Neuron (in vitro differentiated cells): Measurements from ENCODE around the gene LMOD1.
"Not testable (repeated sequence)": the region's sequence is repeated elsewhere in the genome, so short reads cannot be mapped to it uniquely, and the experiment has no call there.

ENCODE experiments used
- H2AFZ ChIP-seq: one replicate; pipeline ENCODE4 v1.6.1; 2013; ENCODE audit warnings: low read depth, mild to moderate bottlenecking, inconsistent platforms, low read length, moderate library complexity
- H3K27me3 ChIP-seq: one replicate; pipeline ENCODE4 v1.6.1; 2013; ENCODE audit warnings: low read length; ENCODE audit not compliant: insufficient read depth
- H3K36me3 ChIP-seq: one replicate; pipeline ENCODE4 v1.6.1; 2013; ENCODE audit warnings: low read length; ENCODE audit not compliant: insufficient read depth
- H3K4me1 ChIP-seq: one replicate; pipeline ENCODE4 v1.6.1; 2013; ENCODE audit warnings: low read length; ENCODE audit not compliant: insufficient read depth
- H3K4me3 ChIP-seq: 2 replicates; pipeline ENCODE4 v1.5.1; 2013; ENCODE audit warnings: mild to moderate bottlenecking, low read length, moderate library complexity
- H3K9me3 ChIP-seq: one replicate; pipeline ENCODE4 v1.6.1; 2013; ENCODE audit warnings: low read length

Gene LMOD1

GRCh38 chr1:201941420-201942128 is 4.8 kb downstream of the LMOD1 start:
- no peaks in the 10 kb centered on the region for H3K36me3 ChIP-seq
- H2AFZ ChIP-seq: peak overlapping the region; percentile 36
- H3K4me1 ChIP-seq: peaks cover 17% of the 10 kb centered on the region
- peaks cover 27% of the 10 kb centered on the region for H3K27me3 ChIP-seq
- H3K4me3 ChIP-seq: peak overlapping the region; percentile 29
- H3K9me3 ChIP-seq: no peaks in the 10 kb centered on the region

DNA sequence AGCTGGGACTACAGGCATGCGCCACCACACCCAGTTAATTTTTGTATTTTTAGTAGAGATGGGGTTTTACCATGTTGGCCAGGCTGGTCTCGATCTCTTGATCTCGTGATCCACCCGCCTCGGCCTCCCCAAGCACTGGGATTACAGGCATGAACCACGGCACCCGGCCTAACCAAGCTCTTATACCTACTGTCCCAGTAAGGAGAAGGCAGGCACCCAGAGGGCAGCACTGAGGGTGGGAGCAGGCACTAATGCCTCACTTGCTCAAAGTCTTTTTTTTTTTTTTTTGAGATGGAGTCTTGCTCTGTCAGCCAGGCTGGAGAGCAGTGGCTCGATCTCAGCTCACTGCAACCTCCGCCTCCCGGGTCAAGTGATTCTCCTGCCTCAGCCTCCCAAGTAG is 6.0 kb downstream of the LMOD1 start:
- not testable (repeated sequence) for H2AFZ ChIP-seq
- peaks cover 11% of the 10 kb centered on the region for H3K4me1 ChIP-seq

GRCh38 chr1:201939574-201939973 is 6.8 kb downstream of the LMOD1 start:
- Histone ChIP-seq H3K27me3 (peaks cover 17% of the 10 kb centered on the region), H3K36me3 (no peaks in the 10 kb centered on the region), H3K4me1 (peaks cover 11% of the 10 kb centered on the region), H2AFZ (no peak overlapping the region), H3K9me3 (no peaks in the 10 kb centered on the region), H3K4me3 (no peak overlapping the region)

More for the DNA sequence above, 6.0 kb downstream of the LMOD1 start:
- H3K36me3 ChIP-seq, H3K4me3 ChIP-seq, H3K9me3 ChIP-seq: not testable (repeated sequence)
- H3K27me3 ChIP-seq: peaks cover 22% of the 10 kb centered on the region

DNA sequence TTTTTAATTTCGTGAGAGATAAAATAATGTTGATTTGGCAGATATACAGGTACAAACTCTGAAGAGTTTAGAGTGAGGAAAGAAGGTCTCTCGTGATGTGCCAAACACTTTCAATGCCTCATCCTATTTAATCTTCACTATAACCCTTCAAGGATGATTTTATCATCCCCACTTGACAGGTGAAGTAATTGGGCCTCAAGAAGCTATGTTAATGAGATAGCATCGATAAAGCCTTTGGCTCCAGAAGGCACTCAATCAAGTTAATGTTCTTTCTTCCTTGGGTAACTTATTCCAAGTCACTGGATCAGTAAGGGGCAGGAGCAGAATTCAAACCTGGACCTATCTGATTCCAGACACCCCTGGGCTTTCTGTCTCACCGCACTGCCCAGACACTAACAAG is 7.2 kb downstream of the LMOD1 start:
- H2AFZ ChIP-seq: no peak overlapping the region
- H3K27me3 ChIP-seq: peaks cover 16% of the 10 kb centered on the region
- H3K36me3 ChIP-seq: no peaks in the 10 kb centered on the region
- H3K4me1 ChIP-seq: peaks cover 11% of the 10 kb centered on the region
- no peak overlapping the region for H3K4me3 ChIP-seq
- H3K9me3 ChIP-seq: no peaks in the 10 kb centered on the region

GRCh38 chr1:201938440-201939035 is 7.8 kb downstream of the LMOD1 start:
- Histone ChIP-seq H3K9me3 (no peaks in the 10 kb centered on the region), H3K4me3 (no peak overlapping the region), H3K27me3 (peaks cover 14% of the 10 kb centered on the region), H3K36me3 (no peaks in the 10 kb centered on the region), H3K4me1 (peaks cover 11% of the 10 kb centered on the region), H2AFZ (no peak overlapping the region)

GRCh38 chr1:201937624-201938213 is 8.6 kb downstream of the LMOD1 start:
- no peak overlapping the region for H2AFZ ChIP-seq
- no peaks in the 10 kb centered on the region for H3K36me3 ChIP-seq
- peaks cover 11% of the 10 kb centered on the region for H3K4me1 ChIP-seq
- H3K27me3 ChIP-seq: peaks cover 9% of the 10 kb centered on the region
- no peak overlapping the region for H3K4me3 ChIP-seq
- no peaks in the 10 kb centered on the region for H3K9me3 ChIP-seq

GRCh38 chr1:201933840-201934430 is 12.4 kb downstream of the LMOD1 start:
- peaks cover 15% of the 10 kb centered on the region for H3K27me3 ChIP-seq
- no peak overlapping the region for H2AFZ ChIP-seq
- no peaks in the 10 kb centered on the region for H3K9me3 ChIP-seq
- no peak overlapping the region for H3K4me3 ChIP-seq
- H3K36me3 ChIP-seq: no peaks in the 10 kb centered on the region
- no peaks in the 10 kb centered on the region for H3K4me1 ChIP-seq

GRCh38 chr1:201930803-201931202 is 15.5 kb downstream of the LMOD1 start:
- no peak overlapping the region for H2AFZ ChIP-seq
- H3K36me3 ChIP-seq: no peaks in the 10 kb centered on the region
- H3K4me3 ChIP-seq: no peak overlapping the region
- H3K9me3 ChIP-seq: no peaks in the 10 kb centered on the region
- peaks cover 15% of the 10 kb centered on the region for H3K27me3 ChIP-seq
- H3K4me1 ChIP-seq: no peaks in the 10 kb centered on the region

GRCh38 chr1:201930137-201930536 is 16.2 kb downstream of the LMOD1 start:
- Histone ChIP-seq H3K9me3 (no peaks in the 10 kb centered on the region), H3K4me3 (no peak overlapping the region), H3K36me3 (no peaks in the 10 kb centered on the region), H2AFZ (no peak overlapping the region), H3K4me1 (no peaks in the 10 kb centered on the region), H3K27me3 (peaks cover 15% of the 10 kb centered on the region)

- peaks cover 10% of the 10 kb centered on the region for H3K27me3 ChIP-seq
- H3K4me3 ChIP-seq: no peak overlapping the region
- H3K9me3 ChIP-seq: no peaks in the 10 kb centered on the region
- no peak overlapping the region for H2AFZ ChIP-seq
- H3K4me1 ChIP-seq: no peaks in the 10 kb centered on the region
- no peaks in the 10 kb centered on the region for H3K36me3 ChIP-seq
These were observed 18.1 kb downstream of the LMOD1 start for GRCh38 chr1:201928266-201928665.

DNA sequence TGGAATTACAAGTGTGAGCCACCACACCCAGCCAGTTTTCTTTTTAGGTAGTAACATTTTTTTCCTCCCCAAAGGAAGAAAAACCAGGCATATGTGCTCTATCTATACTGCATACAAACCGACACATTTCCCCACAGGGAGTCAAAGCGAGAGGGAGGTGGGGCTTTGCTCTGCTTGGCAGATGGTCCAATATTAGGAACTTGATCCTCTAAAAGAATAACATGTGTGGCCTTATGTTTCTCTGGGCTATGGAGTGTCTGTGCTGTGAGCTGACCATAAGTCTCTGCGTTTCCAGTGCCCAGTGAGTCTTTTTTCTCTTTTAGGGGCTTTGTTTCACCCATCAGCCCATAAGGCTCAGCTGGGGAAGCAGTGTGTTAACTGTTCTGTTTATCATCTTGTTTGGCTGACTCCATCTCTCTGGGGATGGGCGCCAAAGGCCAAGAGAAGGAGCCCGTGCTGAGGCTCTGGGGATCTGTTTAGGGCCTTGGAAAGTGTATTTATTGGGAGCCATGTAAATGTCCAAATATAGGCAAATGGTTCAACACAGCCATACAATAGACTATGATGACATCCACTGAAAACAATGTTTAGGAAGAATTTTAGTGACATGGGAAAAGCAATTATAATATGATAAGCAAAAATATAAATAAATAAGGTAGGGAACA is 20.2 kb downstream of the LMOD1 start:
- Histone ChIP-seq H3K4me3 (no peak overlapping the region), H2AFZ (no peak overlapping the region), H3K27me3 (peaks cover 10% of the 10 kb centered on the region), H3K36me3 (no peaks in the 10 kb centered on the region), H3K9me3 (no peaks in the 10 kb centered on the region), H3K4me1 (no peaks in the 10 kb centered on the region)

- no peaks in the 10 kb centered on the region for H3K9me3 ChIP-seq
- peaks cover 5% of the 10 kb centered on the region for H3K27me3 ChIP-seq
- H3K4me3 ChIP-seq: no peak overlapping the region
- no peak overlapping the region for H2AFZ ChIP-seq
- no peaks in the 10 kb centered on the region for H3K4me1 ChIP-seq
- H3K36me3 ChIP-seq: no peaks in the 10 kb centered on the region
These were observed 21.1 kb downstream of the LMOD1 start for GRCh38 chr1:201925301-201925567.

GRCh38 chr1:201921952-201922558 is 24.3 kb downstream of the LMOD1 start:
- Histone ChIP-seq H2AFZ (no peak overlapping the region), H3K27me3 (peaks cover 4% of the 10 kb centered on the region), H3K4me3 (no peak overlapping the region), H3K36me3 (no peaks in the 10 kb centered on the region), H3K9me3 (no peaks in the 10 kb centered on the region), H3K4me1 (peaks cover 2% of the 10 kb centered on the region)
